ENCODE data around the gene CENPX. TPM values are rescaled to one million over a fixed set of nuclear protein-coding genes. Genes with fewer than 3 reads are reported as not detected.

The CENPX gene
- total RNA-seq, 2 experiments from 2014 or later: 80.2 to 91.3 TPM

GRCh38 chr17:82006468-82007227 is 16.0 kb downstream of the CENPX start:
- ATAC-seq (no peak), DNase-seq (no peak)
- Mint-ChIP-seq H3K4me3 (no peak overlapping the region), H3K36me3 (no peaks in the 10 kb centered on the region), H3K4me1 (peaks cover 7% of the 10 kb centered on the region), H3K9me3 (ENCODE audit: low read depth) (no peaks in the 10 kb centered on the region), H3K27me3 (no peaks in the 10 kb centered on the region), H3K27ac (no peak overlapping the region)
- CTCF ChIA-PET: no interaction called here

DNA sequence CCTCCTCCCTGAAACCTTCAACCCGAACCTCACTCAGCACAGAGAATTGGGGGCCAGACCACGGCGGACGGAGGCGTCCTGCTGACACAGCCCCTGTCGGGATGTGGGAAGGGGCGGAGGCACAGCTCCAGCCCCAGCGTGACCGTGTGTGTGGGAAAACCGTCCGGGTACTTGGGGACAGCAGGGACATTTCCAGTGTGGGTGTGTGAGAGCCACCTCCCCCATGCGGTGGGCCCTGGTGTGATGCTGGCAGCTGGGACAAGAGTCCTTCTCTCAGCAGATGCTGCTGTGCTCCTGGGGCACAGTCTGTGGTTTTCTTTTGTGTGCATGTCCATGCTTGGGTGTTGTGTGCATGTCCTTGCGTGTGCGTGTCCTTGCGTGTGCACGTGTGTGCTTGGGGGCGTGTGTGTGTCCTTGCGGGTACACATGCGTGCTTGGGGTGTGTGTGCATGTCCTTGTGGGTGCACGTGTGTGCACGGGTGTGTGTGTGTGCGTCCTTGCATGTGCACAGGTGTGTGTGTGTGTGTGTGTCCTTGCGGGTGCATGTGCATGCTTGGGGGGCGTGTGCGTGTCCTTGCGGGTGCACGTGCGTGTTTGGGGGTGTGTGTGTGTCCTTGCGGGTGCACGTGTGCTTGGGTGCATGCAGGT is 16.9 kb downstream of the CENPX start:
- peaks cover 7% of the 10 kb centered on the region for H3K4me1 Mint-ChIP-seq
- ATAC-seq (no peak), DNase-seq (no peak)
- no peaks in the 10 kb centered on the region for H3K36me3 Mint-ChIP-seq
- no peak overlapping the region for H3K27ac Mint-ChIP-seq
- no peak overlapping the region for H3K4me3 Mint-ChIP-seq
- CTCF ChIA-PET: interaction anchor here (4.6 kb wide), 1 partner anchor 15 kb away, joined by 21 read pairs; the partner anchor contains the start of gene CENPX
- H3K9me3 Mint-ChIP-seq (ENCODE audit: low read depth): no peaks in the 10 kb centered on the region
- H3K27me3 Mint-ChIP-seq: no peaks in the 10 kb centered on the region

GRCh38 chr17:82004517-82005455 is 17.9 kb downstream of the CENPX start:
- no peak for DNase-seq
- H3K27me3 Mint-ChIP-seq: no peaks in the 10 kb centered on the region
- CTCF ChIA-PET: interaction anchor here (1.1 to 4.6 kb wide), 2 partner anchors 16 to 45 kb away, joined by 4 to 21 read pairs; partner anchors contain the start of gene CENPX
- no peak overlapping the region for H3K27ac Mint-ChIP-seq
- no peaks in the 10 kb centered on the region for H3K36me3 Mint-ChIP-seq
- no peak for ATAC-seq
- H3K4me1 Mint-ChIP-seq: peaks cover 5% of the 10 kb centered on the region
- no peak overlapping the region for H3K4me3 Mint-ChIP-seq
- no peaks in the 10 kb centered on the region for H3K9me3 Mint-ChIP-seq (ENCODE audit: low read depth)

DNA sequence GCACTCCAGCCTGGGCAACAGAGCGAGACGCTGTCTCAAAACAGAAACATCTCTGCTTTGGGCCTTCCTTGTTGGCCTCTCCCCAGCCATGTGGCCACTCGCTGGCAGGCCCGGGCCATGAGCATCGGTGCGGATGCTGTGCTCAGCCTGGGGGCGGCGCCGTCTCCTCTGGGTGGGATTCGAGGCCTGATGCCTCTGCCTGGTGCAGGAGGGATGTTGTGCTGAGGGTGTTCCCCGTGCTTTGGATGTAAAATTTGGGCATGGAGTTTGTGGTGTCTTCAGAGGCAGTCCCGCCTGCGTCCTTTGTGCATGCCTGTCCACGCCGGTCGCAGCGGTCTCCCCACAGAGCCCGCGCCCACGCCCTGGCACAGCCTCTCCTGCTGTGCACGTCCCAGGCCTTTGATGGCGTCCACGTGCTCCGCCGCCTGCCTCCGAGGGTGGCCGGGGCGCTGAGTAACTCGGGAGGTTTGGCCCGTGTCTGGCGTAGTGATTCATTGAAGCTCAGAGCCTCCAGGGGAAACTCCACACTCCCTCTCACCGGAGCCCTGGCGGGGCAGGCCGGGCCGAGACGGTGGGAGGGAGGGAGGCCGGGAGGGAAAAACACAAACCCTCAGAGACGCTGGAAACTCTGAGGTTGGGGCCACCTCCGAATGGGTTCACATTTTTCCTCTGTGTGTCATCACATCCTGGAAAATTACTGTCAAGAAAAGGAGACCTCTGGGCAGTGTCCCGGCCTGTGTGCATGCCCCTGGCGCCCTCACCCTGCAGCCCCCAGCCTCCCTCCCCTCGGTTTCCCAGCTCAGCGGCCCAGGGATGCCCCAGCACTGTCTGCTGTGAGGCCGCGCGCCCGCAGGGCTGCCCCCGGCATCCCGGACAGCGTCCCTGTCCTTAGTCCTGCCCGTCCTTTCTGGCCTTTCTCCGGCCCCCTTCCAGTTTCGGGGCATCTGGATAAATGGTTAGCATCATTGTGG is 19.0 kb downstream of the CENPX start:
- CTCF ChIA-PET: interaction anchor here (1.1 to 4.6 kb wide), 3 partner anchors 17 to 44 kb away, joined by 4 to 21 read pairs (median 4); partner anchors contain the start of gene CENPX
- ATAC-seq: no peak
- Mint-ChIP-seq H3K9me3 (ENCODE audit: low read depth) (no peaks in the 10 kb centered on the region), H3K27ac (no peak overlapping the region), H3K4me1 (no peaks in the 10 kb centered on the region), H3K36me3 (no peaks in the 10 kb centered on the region), H3K4me3 (no peak overlapping the region), H3K27me3 (no peaks in the 10 kb centered on the region)
- DNase-seq: no peak

- H3K4me3 Mint-ChIP-seq: no peak overlapping the region
- no peaks in the 10 kb centered on the region for H3K27me3 Mint-ChIP-seq
- H3K36me3 Mint-ChIP-seq: no peaks in the 10 kb centered on the region
- no peak for DNase-seq
- no peaks in the 10 kb centered on the region for H3K9me3 Mint-ChIP-seq (ENCODE audit: low read depth)
- no peaks in the 10 kb centered on the region for H3K4me1 Mint-ChIP-seq
- H3K27ac Mint-ChIP-seq: no peak overlapping the region
- CTCF ChIA-PET: interaction anchor here (4.6 kb wide), 1 partner anchor 19 kb away, joined by 21 read pairs; the partner anchor contains the start of gene CENPX
- ATAC-seq: no peak
These were observed 21.1 kb downstream of the CENPX start for GRCh38 chr17:82001571-82002056.

DNA sequence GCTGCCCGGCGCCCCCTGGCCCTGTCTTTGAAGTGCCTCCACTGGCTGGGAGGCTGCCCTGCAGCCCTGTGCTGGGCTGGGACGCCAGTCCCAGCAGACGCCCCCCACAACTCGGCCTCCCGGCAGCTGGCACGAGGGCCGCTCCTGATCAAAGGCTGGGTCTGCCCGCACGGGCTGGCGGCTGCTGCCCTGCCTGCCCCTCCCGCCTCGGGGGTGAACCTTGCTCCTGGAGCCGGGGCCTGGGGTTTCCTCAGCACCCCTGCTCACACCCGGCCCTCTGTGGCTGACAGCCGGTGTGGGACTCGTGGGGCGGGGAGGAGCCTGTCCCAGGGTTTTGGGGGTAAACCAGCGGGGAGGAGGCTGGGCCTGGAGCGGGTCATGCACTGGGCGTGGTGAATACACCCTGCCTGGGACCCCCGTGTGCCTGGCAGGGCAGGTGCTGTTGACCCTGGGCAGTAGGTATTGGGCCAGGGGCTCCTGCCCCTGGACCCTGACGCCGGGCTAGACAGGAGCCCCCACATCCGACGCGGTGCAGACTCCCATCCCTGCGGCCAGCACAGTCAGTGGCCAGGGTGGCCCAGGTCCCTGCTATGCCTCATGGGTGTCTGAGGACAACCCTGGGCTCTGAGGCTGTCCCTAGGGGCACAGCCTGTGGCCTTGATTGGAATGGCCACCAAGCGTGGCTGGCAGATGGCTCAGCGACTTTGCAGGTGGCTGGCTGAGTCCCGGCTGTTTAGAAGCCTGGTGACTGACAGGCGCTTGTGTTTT is 21.7 kb downstream of the CENPX start:
- Mint-ChIP-seq H3K4me1 (no peaks in the 10 kb centered on the region), H3K36me3 (no peaks in the 10 kb centered on the region), H3K27ac (no peak overlapping the region), H3K4me3 (no peak overlapping the region), H3K9me3 (ENCODE audit: low read depth) (no peaks in the 10 kb centered on the region), H3K27me3 (no peaks in the 10 kb centered on the region)
- CTCF ChIA-PET: no interaction called here
- DNase-seq (no peak), ATAC-seq (no peak)

GRCh38 chr17:81999976-82000802 is 22.5 kb downstream of the CENPX start:
- Mint-ChIP-seq H3K27me3 (no peaks in the 10 kb centered on the region), H3K9me3 (ENCODE audit: low read depth) (no peaks in the 10 kb centered on the region), H3K36me3 (no peaks in the 10 kb centered on the region), H3K4me3 (no peak overlapping the region), H3K27ac (no peak overlapping the region), H3K4me1 (no peaks in the 10 kb centered on the region)
- DNase-seq (no peak), ATAC-seq (no peak)
- CTCF ChIA-PET: no interaction called here

- Mint-ChIP-seq H3K4me3 (no peak overlapping the region), H3K36me3 (no peaks in the 10 kb centered on the region), H3K27me3 (no peaks in the 10 kb centered on the region), H3K27ac (no peak overlapping the region), H3K4me1 (no peaks in the 10 kb centered on the region), H3K9me3 (ENCODE audit: low read depth) (no peaks in the 10 kb centered on the region)
- CTCF ChIA-PET: no interaction called here
- DNase-seq: no peak
- no peak for ATAC-seq
These were observed 23.1 kb downstream of the CENPX start for GRCh38 chr17:81999587-81999975.

DNA sequence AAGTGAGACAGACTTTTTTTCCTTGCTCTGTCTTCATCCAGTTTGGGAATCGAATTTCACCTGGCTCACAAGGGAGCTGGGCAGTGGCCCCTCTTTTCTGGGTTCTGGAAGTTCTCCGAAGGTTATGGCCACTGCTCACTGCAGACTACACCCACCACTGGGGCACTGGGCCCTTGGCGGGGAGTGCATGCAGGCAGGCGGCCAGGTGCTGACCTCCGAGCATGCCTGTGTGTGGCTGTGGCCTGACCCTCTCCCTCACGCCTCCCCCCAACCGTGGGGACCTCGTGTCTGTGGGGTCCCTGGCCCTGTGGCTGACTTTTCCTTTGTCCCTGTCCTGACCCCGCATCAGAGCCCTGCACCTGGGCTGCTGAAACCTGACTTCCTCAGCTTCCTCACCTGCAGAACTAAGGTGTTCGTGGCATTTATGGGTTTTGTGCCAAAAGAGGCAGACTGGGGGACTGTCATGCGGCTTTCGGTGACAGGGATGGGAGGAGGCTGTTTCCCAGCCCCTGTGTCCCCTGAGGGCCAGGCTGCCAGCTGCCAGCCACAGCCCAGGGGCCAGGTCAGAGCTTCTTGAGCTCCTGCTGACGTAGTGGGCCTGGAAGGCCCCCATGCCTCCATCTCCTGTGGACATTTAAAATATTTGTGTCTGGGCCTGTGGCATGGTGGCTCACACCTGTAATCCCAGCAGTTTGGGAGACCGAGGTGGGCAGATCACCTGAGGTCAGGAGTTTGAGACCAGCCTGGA is 23.8 kb downstream of the CENPX start:
- CTCF ChIA-PET: interaction anchor here (0.8 kb wide), 1 partner anchor 21 kb away, joined by 3 read pairs; no protein-coding TSS in a partner anchor
- Mint-ChIP-seq H3K9me3 (ENCODE audit: low read depth) (no peaks in the 10 kb centered on the region), H3K27ac (no peak overlapping the region), H3K4me1 (no peaks in the 10 kb centered on the region), H3K4me3 (no peak overlapping the region), H3K36me3 (no peaks in the 10 kb centered on the region), H3K27me3 (no peaks in the 10 kb centered on the region)
- DNase-seq (no peak), ATAC-seq (no peak)

GRCh38 chr17:81998212-81998611 is 24.5 kb downstream of the CENPX start:
- no peak overlapping the region for H3K27ac Mint-ChIP-seq
- CTCF ChIA-PET: interaction anchor here (0.8 kb wide), 1 partner anchor 22 kb away, joined by 3 read pairs; no protein-coding TSS in a partner anchor

More at GRCh38 chr17:81998212-81998611, 24.5 kb downstream of the CENPX start:
- ATAC-seq (no peak), DNase-seq (no peak)
- Mint-ChIP-seq H3K4me1 (no peaks in the 10 kb centered on the region), H3K4me3 (no peak overlapping the region), H3K27me3 (no peaks in the 10 kb centered on the region), H3K9me3 (ENCODE audit: low read depth) (no peaks in the 10 kb centered on the region), H3K36me3 (no peaks in the 10 kb centered on the region)

Data from activated CD8-positive, alpha-beta memory T cell treated with anti-CD3 and anti-CD28 coated beads, Interleukin-2, amount 10 ng/mL, durations not matched to agents 7 days and 5 days (primary cell).